Right atrium auricular region (tissue), 2 donors: ENCODE results near the gene VPS25. TPM values are rescaled to one million over a fixed set of nuclear protein-coding genes. Genes with fewer than 3 reads are reported as not detected.

Experiments
- DNase-seq: peaks from one replicate; pipeline ENCODE4 v3.0.0-alpha.2; 2019; ENCODE audit warnings: low spot score
- H3K27ac ChIP-seq, 2 donors: fragments of 200-600 bp; sonication (generic); 1 replicate in 1 of 2; 2 replicates in 1 of 2; pipeline ENCODE4 v1.5.1; 2016 to 2019
- H3K27me3 ChIP-seq, 2 donors: fragments of 200-600 bp; sonication (generic); one replicate each; pipeline versions ENCODE4 v1.5.1 to v1.6.0; 2017 to 2019
- H3K36me3 ChIP-seq: fragments of 200-600 bp; sonication (generic); one replicate; pipeline ENCODE4 v1.5.1; 2016
- H3K4me1 ChIP-seq, 2 donors: fragments of 200-600 bp; sonication (generic); one replicate each; pipeline versions ENCODE4 v1.5.1 to v1.6.0; 2017 to 2019
- H3K4me3 ChIP-seq, 2 donors: fragments of 200-600 bp; sonication (generic); 1 replicate in 1 of 2; 2 replicates in 1 of 2; pipeline ENCODE4 v1.5.1; 2017 to 2019; ENCODE audit warnings: mild to moderate bottlenecking in 1 of 2, moderate library complexity in 1 of 2
- H3K9me3 ChIP-seq, 2 donors: fragments of 200-600 bp; sonication (generic); one replicate each; pipeline ENCODE4 v1.5.1; 2019
- CTCF ChIP-seq, 2 donors: fragments of 200-600 bp; sonication (generic); IDR thresholded peaks; one replicate each; pipeline ENCODE4 v1.5.1; 2019; ENCODE audit warnings: antibody characterized with exemption in 2 of 2
- microRNA-seq, 2 donors: library from miRNA; unstranded; fragments of <30 nt; microRNA quantifications; one replicate each; pipeline ENCODE4, GENCODE V29; 2016 to 2017; ENCODE audit warnings: borderline number of aligned reads in 2 of 2, borderline replicate concordance in 1 of 2
- total RNA-seq, 2 donors: library from RNA; depleted of rRNA; stranded (reverse); fragments of >200 nt; gene quantifications; one replicate each; pipeline ENCODE4 v1.1.0, GENCODE V29; 2016

Gene VPS25
- total RNA-seq, 2 donors from 2014 or later = 37.9 to 39.8 TPM

GRCh38 chr17:42819939-42820535 is 46.8 kb downstream of the VPS25 start:
- Histone ChIP-seq H3K27ac (no peak overlapping the region), H3K4me1 (peaks cover 0 to 16% of the 10 kb centered on the region in 2 donors), H3K27me3 (no peaks in the 10 kb centered on the region), H3K9me3 (no peaks in the 10 kb centered on the region), H3K36me3 (peaks cover 62% of the 10 kb centered on the region), H3K4me3 (no peak overlapping the region)
- no peak for DNase-seq
- TF ChIP-seq CTCF (IDR thresholded peaks at IDR 0.05) = peak; percentile 62 to 65

- H3K9me3 ChIP-seq = no peaks in the 10 kb centered on the region
- no peak overlapping the region for H3K27ac ChIP-seq
- no peaks in the 10 kb centered on the region for H3K27me3 ChIP-seq
- H3K4me3 ChIP-seq = no peak overlapping the region
- DNase-seq = no peak
- H3K36me3 ChIP-seq = peaks cover 50% of the 10 kb centered on the region
- no peak for TF ChIP-seq CTCF (IDR thresholded peaks at IDR 0.05)
- peaks cover 0 to 16% of the 10 kb centered on the region in 2 donors for H3K4me1 ChIP-seq
These were observed 47.9 kb downstream of the VPS25 start for GRCh38 chr17:42821176-42821575.

- H3K27me3 ChIP-seq = no peaks in the 10 kb centered on the region
- TF ChIP-seq CTCF (IDR thresholded peaks at IDR 0.05) = no peak
- no peak overlapping the region for H3K27ac ChIP-seq
These were observed 54.2 kb downstream of the VPS25 start for GRCh38 chr17:42827472-42827871.

More at GRCh38 chr17:42827472-42827871, 54.2 kb downstream of the VPS25 start:
- H3K9me3 ChIP-seq = no peaks in the 10 kb centered on the region
- H3K4me1 ChIP-seq = peaks cover 0 to 19% of the 10 kb centered on the region in 2 donors
- no peak overlapping the region for H3K4me3 ChIP-seq
- DNase-seq = no peak
- H3K36me3 ChIP-seq = no peaks in the 10 kb centered on the region

Small RNAs within 50 kb of the gene (microRNA-seq; reads per million reads assigned to microRNA genes)
- 0 reads per million in 2 donors for gene MIR6781

Other genes with a start within 250 kb of the VPS25 start
- gene NAGLU, start 237.2 kb upstream of the VPS25 start, total RNA-seq = 10 to 100 TPM; 19.6 to 22.1 TPM
- gene HSD17B1, start 220.5 kb upstream of the VPS25 start, total RNA-seq = under 1 TPM; 0.39 to 0.78 TPM
- 10 to 100 TPM; 18.1 to 19.0 TPM for gene COASY, start 211.3 kb upstream of the VPS25 start, total RNA-seq
- gene MLX, start 206.3 kb upstream of the VPS25 start, total RNA-seq = 10 to 100 TPM; 40.1 to 63.6 TPM
- 1 to 10 TPM; 1.2 to 1.6 TPM for gene PSMC3IP, start 195.7 kb upstream of the VPS25 start, total RNA-seq
- 10 to 100 TPM; 30.4 to 31.1 TPM for gene RETREG3, start 164.1 kb upstream of the VPS25 start, total RNA-seq
- gene TUBG1, start 163.8 kb upstream of the VPS25 start, total RNA-seq = 10 to 100 TPM; 28.8 to 55.9 TPM
- 10 to 100 TPM; 18.2 to 25.7 TPM for gene TUBG2, start 114.2 kb upstream of the VPS25 start, total RNA-seq
- gene PLEKHH3, start 96.5 kb upstream of the VPS25 start, total RNA-seq = 10 to 100 TPM; 14.5 to 26.5 TPM
- gene CCR10, start 91.6 kb upstream of the VPS25 start, total RNA-seq = 1 to 10 TPM; 1.3 to 4.4 TPM
- 1 to 10 TPM in 1 of 2 donors, under 1 TPM in 1; 0.96 to 2.0 TPM for gene CNTNAP1, start 90.9 kb upstream of the VPS25 start, total RNA-seq
- 10 to 100 TPM; 30.5 to 32.5 TPM for gene EZH1, start 28.4 kb upstream of the VPS25 start, total RNA-seq
- gene RAMP2, start 12.2 kb upstream of the VPS25 start, total RNA-seq = 10 to 100 TPM; 28.9 to 35.2 TPM
- under 1 TPM in 1 of 2 donors, not detected in 1; 0.08 TPM for gene WNK4, start 7.2 kb downstream of the VPS25 start, total RNA-seq
- 10 to 100 TPM; 71.6 to 77.4 TPM for gene COA3, start 25.3 kb downstream of the VPS25 start, total RNA-seq
- gene CNTD1, start 25.4 kb downstream of the VPS25 start, total RNA-seq = under 1 TPM in 1 of 2 donors, not detected in 1; 0.16 TPM
- gene BECN1, start 50.8 kb downstream of the VPS25 start, total RNA-seq = 100 to 1,000 TPM in 1 of 2 donors, 10 to 100 TPM in 1; 67.9 to 105 TPM
- 10 to 100 TPM; 63.8 to 66.1 TPM for gene PSME3, start 59.9 kb downstream of the VPS25 start, total RNA-seq
- under 1 TPM in 1 of 2 donors, not detected in 1; 0.55 TPM for gene AOC2, start 71.1 kb downstream of the VPS25 start, total RNA-seq
- gene AOC3, start 77.8 kb downstream of the VPS25 start, total RNA-seq = 10 to 100 TPM in 1 of 2 donors, 1 to 10 TPM in 1; 7.8 to 10.3 TPM
- gene G6PC1, start 127.3 kb downstream of the VPS25 start, total RNA-seq = not detected
- 10 to 100 TPM; 17.8 to 24.6 TPM for gene AARSD1, start 191.0 kb downstream of the VPS25 start, total RNA-seq
- gene PTGES3L, start 206.6 kb downstream of the VPS25 start, total RNA-seq = 10 to 100 TPM; 29.6 to 52.3 TPM
- gene RUNDC1, start 207.1 kb downstream of the VPS25 start, total RNA-seq = 10 to 100 TPM in 1 of 2 donors, 1 to 10 TPM in 1; 9.9 to 11.1 TPM
- 1,000 to 10,000 TPM in 1 of 2 donors, 100 to 1,000 TPM in 1; 551 to 1,071 TPM for gene RPL27, start 225.0 kb downstream of the VPS25 start, total RNA-seq
- 10 to 100 TPM; 11.4 to 19.0 TPM for gene IFI35, start 233.3 kb downstream of the VPS25 start, total RNA-seq
- gene VAT1, start 248.9 kb downstream of the VPS25 start, total RNA-seq = 10 to 100 TPM; 51.4 to 99.8 TPM